ENCODE results near the gene SNAP25.
A peak's percentile ranks its signal among the peaks of the same experiment; 100 is the strongest.

Gene SNAP25

GRCh38 chr20:10330071-10330470 lies 111.4 kb downstream of the SNAP25 start:
- DNase-seq, result peak in 1 of 58 donors; percentile 12

DNA sequence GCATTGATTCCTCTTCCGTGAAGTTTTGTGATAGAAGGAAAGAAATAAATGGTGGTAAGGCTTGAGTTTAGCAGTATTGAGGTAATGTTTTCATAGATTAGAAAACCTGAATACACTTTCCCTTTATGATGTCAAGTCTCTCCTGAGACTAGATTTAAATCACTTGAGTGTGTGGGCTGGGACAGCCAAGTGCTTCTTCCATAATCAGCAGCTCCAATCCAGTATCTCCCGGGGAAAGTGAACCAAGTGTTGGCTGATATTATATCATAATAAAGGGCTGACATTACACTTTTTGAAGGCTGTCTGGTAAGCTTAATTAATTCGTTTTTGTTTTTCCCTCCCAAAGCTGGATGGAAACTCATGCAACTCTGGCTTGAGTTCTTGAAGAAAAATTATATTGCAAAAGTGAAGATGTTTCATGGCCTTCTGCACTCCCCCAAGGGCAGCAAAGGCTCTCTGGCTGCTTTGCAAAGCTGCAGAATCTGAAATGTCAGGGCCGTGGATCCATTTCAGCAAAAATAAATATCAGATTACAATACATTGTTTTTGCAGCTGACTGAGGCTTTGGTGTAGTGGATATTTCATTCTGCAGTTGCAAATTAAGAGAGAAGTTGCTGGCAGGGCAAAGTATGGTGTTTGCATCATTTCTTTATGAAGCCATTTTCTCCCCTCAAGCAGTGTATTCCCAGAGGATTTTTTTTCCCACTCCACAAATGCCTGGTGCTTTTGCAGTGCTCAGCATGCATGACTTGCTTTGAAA lies 114.2 kb downstream of the SNAP25 start:
- no peak for DNase-seq

DNA sequence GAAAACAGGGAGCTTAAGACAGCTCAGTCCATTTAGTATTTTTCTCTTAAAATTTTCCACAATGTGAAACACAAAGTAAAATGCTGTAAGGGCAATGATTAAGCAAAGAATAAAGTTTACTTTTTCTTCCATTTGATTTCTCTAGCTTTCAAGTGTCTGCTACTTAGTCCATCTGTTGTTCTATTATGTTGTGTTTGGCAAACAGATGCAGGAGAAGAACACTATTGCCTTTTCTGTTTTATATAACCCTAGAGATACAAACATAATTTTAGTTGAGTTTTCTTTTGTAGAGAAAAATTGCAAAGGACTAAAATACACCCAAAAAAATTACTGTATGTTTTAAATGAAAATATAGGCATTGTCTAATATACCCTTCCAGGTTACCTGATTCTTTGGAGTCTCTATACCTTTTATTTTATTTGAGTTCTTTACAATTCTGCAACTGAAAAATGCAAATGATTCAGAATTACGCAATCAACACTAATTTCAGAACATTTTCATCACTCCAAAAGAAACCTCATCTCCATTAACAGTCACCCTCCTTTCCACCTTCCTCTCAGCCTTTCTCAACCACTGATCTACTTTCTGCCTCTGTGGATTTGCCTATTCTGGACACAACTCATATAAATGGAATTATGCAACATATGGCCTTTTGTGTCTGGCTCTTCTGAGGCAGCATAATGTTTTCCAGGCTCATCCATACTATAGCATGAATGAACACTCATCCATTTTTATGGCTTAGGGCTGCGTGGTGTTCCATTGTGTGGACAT lies 118.5 kb downstream of the SNAP25 start:
- no peak for DNase-seq

GRCh38 chr20:10338426-10339180 lies 120.0 kb downstream of the SNAP25 start:
- no peak for DNase-seq

DNA sequence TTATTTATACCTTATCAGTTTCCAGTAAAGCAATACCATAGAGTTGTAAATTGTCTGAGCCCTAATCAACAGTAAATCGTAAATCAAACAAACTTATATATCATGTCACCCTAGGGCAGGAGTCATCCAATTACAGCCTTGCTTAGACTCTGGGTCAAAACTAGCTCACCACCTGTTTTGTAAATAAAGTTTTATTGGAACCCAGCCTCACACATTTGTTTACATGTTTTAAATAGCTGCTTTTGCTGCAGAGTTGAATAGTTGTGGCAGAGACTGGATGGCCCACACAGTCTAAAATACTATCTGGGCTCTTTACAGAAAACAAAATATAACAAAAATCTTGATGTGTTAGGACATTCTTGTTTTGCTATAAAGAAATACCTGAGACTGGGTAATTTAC lies 121.0 kb downstream of the SNAP25 start:
- DNase-seq, result no peak

DNA sequence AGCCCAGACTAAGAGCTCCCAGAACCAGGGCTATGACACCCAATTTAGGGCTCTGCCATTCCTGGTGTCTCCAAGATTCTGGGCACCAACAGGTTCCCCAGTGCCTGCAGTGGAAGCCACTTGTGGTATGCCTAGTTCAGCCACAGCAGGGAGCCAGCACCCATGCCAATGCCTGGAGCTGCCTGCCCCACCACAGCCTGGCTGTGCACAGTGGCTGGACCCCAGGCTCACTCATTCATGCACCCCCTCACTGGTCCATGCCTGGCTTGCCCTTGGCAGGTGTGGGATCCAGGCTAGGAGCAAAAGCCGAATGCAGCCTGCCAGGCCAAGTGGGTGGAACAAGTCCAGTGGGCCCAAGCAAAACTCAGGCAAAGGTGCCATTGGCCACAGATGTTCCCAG lies 123.5 kb downstream of the SNAP25 start:
- no peak for DNase-seq

DNA sequence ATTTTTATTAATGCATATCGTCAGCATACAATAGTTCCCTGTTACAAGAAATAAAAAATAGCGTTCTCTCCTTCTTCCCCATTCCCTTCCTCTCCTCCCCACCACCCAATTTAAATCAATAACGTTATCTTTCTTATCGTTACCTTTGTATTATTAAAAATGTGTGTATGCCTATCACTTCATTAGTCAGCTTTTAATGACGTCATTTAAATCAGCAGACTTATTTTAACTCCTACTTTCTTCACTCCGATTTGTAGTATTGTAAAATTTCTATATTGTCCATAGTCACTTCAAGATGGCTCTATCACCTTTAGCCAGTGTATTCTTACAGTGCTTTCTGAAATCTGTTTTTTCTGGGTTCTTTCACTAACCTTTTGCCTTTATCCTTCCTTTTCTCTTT lies 126.3 kb downstream of the SNAP25 start:
- no peak for DNase-seq

DNA sequence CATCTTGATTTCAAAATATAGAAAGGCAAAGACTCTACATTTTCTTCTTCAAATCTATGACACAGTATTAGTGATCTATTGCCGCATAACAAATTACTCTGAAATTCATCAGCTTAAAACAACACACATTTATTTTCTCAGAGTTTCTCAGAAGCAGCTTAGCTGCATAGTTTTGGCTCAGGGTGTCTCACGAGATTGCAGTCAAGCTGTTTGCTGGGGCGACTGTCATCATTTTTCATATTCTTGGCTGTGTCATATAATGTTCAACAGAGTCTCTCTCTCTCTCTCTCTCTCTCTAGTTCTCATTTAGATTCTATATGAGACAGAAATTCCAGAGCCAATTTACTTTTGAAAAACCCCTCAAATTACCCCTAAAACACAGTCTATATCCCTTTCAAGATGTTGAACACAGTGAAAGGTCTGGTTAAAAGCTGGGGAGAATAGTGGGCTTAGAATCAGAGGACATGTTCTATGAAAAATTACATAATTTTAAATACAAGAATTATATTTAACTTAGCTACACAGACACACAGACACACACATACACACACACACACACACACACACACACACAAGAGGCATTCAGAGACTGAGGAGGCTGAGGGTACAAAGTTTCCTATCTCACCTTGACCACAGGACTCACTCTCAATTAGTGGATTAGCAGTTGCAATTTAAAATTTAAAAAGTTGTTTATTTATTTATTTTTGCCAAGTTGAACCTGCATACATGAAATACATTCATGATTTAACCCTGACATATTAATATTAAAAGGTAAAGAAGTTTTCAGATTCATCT lies 128.7 kb downstream of the SNAP25 start:
- DNase-seq, result peak in 3 of 58 donors; percentile 12 to 34 (median 25)

- no peak for DNase-seq
Observed at GRCh38 chr20:10349118-10349517, 130.5 kb downstream of the SNAP25 start.

DNA sequence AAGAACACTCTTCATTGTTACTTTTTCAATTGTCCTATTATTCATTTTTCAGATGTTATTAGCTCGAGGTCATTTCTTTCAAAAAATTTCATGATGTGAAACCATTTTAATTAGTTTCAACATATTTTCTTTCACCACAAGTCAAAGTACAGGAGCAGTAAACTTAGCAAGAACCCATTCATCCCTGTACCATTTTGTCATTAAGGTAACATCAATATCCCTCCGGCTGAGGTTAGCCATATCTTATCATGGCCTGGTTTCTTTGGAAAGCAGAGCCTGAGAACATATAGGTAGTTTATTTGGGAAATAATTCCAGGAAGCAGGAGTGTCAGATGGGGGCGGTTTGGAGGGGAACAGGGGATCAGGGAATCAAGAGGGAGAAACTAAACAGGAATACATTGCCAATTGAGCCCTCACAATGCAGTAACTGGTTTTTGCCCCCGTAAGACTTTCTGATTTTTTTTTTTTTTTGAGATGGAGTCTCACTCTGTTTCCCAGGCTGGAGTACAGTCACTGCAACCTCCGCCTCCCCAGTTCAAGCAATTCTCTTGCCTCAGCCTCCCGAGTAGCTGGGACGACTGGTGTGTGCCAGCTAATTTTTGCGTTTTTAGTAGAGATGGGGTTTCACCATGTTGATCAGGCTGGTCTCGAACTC lies 131.7 kb downstream of the SNAP25 start:
- DNase-seq, result no peak

DNA sequence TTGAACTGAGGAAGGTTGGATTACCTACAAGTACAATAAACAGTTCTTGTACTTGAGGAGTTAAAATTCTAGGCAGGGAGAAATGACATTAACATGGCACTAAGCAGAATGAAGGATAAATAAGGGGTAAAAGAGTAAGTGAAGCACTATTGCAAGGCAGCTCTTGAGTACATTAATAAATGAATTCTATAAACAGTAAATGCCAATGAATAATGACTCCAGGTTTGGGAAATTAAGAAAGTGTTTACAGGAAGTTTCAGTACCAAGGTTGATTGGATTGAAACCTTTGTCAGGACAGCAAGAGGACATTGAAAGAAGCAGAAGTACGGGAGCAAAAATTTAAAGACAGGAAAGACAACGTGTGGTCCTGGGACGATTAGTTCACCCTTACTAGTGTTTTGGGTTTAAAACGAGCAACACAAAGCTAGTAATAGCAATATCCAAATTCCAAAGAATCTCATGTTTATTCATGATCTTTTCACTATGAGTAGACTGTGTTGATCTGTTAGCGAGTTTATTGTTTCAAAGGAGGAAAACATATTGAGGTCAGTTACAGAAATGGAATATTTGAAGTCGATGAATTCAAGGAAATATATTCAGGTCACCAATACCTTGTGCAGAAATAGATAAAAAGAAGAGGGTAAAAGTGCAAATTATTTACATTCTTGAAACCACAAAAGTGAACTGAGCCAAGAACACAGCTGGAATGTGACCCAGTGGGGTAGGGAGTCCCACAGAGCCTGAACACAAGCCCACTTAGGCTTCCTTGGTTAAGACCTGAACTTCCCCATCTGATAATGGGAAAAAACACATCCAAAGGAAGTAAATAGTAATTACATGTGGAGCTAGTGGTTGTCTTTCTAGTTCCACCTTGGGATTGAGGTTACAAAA lies 134.5 kb downstream of the SNAP25 start:
- DNase-seq, result no peak

- no peak for DNase-seq
Observed at GRCh38 chr20:10356628-10357027, 138.0 kb downstream of the SNAP25 start.

Data from anterior cingulate cortex (tissue), 58 donors.